HG02588 (cell line): ENCODE measurements around the gene CRACR2A.

Experiments
- ATAC-seq: cut with Tn5 transposase; IDR thresholded peaks from one replicate; pipeline ENCODE4 v1.9.1; 2021; ENCODE audit warnings: mild to moderate bottlenecking, moderate library complexity; ENCODE audit not compliant: unreplicated experiment

The CRACR2A gene

GRCh38 chr12:3574986-3575385 lies 177.9 kb downstream of the CRACR2A start:
- ATAC-seq: no peak

GRCh38 chr12:3572560-3572959 lies 180.3 kb downstream of the CRACR2A start:
- ATAC-seq: no peak

GRCh38 chr12:3571724-3572123 lies 181.2 kb downstream of the CRACR2A start:
- no peak for ATAC-seq

GRCh38 chr12:3571323-3571722 lies 181.6 kb downstream of the CRACR2A start:
- ATAC-seq: no peak

- ATAC-seq: no peak
Measured at GRCh38 chr12:3568695-3569094, 184.2 kb downstream of the CRACR2A start.

- ATAC-seq: no peak
Measured at GRCh38 chr12:3565985-3566384, 186.9 kb downstream of the CRACR2A start.
